WERI-Rb-1 (cell line): Measurements from ENCODE around the gene PRIMPOL.

Experiments
- DNase-seq: peaks from one replicate; pipeline ENCODE4 v3.0.0-alpha.2; 2020
- H3K27ac ChIP-seq: fragments of 250-450 bp; sonication (Bioruptor Pico); 2 replicates; pipeline ENCODE4 v1.5.1; 2020; ENCODE audit warnings: mild to moderate bottlenecking, moderate library complexity
- H3K27me3 ChIP-seq: fragments of 250-450 bp; sonication (Bioruptor Pico); 2 replicates; pipeline ENCODE4 v1.5.1; 2021; ENCODE audit warnings: mild to moderate bottlenecking, low read depth, moderate library complexity; ENCODE audit not compliant: insufficient read depth, severe bottlenecking
- H3K36me3 ChIP-seq: fragments of 250-450 bp; sonication (Bioruptor Pico); 2 replicates; pipeline ENCODE4 v1.5.1; 2020; ENCODE audit warnings: mild to moderate bottlenecking, moderate library complexity
- H3K4me3 ChIP-seq: 2 replicates; pipeline ENCODE4 v1.5.1; 2011; ENCODE audit warnings: low read depth, mild to moderate bottlenecking, control low read depth, low read length
- H3K9me3 ChIP-seq: fragments of 250-450 bp; sonication (Bioruptor Pico); 2 replicates; pipeline ENCODE4 v1.5.1; 2021; ENCODE audit warnings: mild to moderate bottlenecking, moderate library complexity; ENCODE audit not compliant: severe bottlenecking
- CTCF ChIP-seq: IDR thresholded peaks from 2 replicates; pipeline ENCODE4 v1.5.1; 2011; ENCODE audit warnings: low read depth, mild to moderate bottlenecking, control low read depth, inconsistent platforms, low read length

PRIMPOL gene

GRCh38 chr4:184644553-184645307 lies 4.8 kb upstream of the PRIMPOL start:
- Histone ChIP-seq H3K36me3 (peaks cover 19% of the 10 kb centered on the region), H3K27me3 (no peaks in the 10 kb centered on the region), H3K9me3 (no peaks in the 10 kb centered on the region), H3K27ac (no peak overlapping the region), H3K4me3 (no peak overlapping the region)
- no peak for DNase-seq
- no peak for TF ChIP-seq CTCF

GRCh38 chr4:184645904-184646610 lies 3.5 kb upstream of the PRIMPOL start:
- DNase-seq: no peak
- Histone ChIP-seq H3K27ac (no peak overlapping the region), H3K27me3 (no peaks in the 10 kb centered on the region), H3K9me3 (no peaks in the 10 kb centered on the region), H3K36me3 (peaks cover 21% of the 10 kb centered on the region), H3K4me3 (no peak overlapping the region)
- TF ChIP-seq CTCF: no peak

- H3K9me3 ChIP-seq: no peaks in the 10 kb centered on the region
- H3K4me3 ChIP-seq: peak overlapping the region; percentile 94
- TF ChIP-seq CTCF: no peak
- peaks cover 19% of the 10 kb centered on the region for H3K36me3 ChIP-seq
- no peak overlapping the region for H3K27ac ChIP-seq
- DNase-seq: no peak
- H3K27me3 ChIP-seq: no peaks in the 10 kb centered on the region
Measured at GRCh38 chr4:184647266-184648053, 2.1 kb upstream of the PRIMPOL start.

GRCh38 chr4:184648054-184648312 lies 1.6 kb upstream of the PRIMPOL start:
- no peaks in the 10 kb centered on the region for H3K9me3 ChIP-seq
- H3K27ac ChIP-seq: peak overlapping the region; percentile 88
- no peak for DNase-seq
- TF ChIP-seq CTCF: no peak
- H3K4me3 ChIP-seq: peak overlapping the region; percentile 94
- H3K27me3 ChIP-seq: no peaks in the 10 kb centered on the region
- H3K36me3 ChIP-seq: peaks cover 19% of the 10 kb centered on the region

GRCh38 chr4:184648313-184649025 lies 1.1 kb upstream of the PRIMPOL start:
- Histone ChIP-seq H3K36me3 (peaks cover 19% of the 10 kb centered on the region), H3K27ac (peak overlapping the region; percentile 88), H3K9me3 (no peaks in the 10 kb centered on the region), H3K27me3 (no peaks in the 10 kb centered on the region), H3K4me3 (peak overlapping the region; percentile 94)
- TF ChIP-seq CTCF: no peak
- peak; percentile 50 for DNase-seq
